ENCODE results near the gene P3H2. TPM values are rescaled to one million over a fixed set of nuclear protein-coding genes. Genes with fewer than 3 reads are reported as not detected.

Gene P3H2
- total RNA-seq, 1 experiment from 2014 or later = 0.76 TPM

DNA sequence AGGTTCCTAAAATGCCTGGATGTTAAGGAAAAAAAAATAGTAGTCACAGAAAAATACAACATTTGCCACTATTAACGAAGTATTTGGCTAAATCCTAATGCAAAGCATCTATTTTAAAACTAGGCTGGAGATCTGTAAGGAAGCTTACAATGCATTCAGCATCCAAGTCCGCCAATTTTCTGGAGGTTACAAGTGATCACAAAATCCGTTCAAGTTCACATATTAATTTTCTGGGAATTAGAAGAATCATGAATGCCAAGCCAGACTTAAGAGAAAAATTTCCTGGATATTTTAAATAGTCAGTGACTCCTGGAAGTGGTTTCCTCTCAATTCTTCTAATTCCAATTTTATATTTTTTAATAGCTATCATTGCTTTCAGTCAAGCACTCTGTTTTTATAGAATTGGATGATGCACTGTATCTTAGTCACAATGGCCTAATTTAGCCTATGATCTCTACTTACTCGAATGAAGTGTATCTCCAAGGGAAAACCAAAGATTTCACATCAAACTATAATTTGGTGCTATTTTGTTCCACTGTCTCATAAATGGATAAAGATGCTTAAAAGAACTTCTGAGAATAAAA, 60.4 kb downstream of the P3H2 start (continued):
- no peak for TF ChIP-seq ZBTB33 (IDR thresholded peaks at IDR 0.05; ENCODE audit: extremely low read depth, insufficient replicate concordance, low read length)
- TF ChIP-seq CEBPB (IDR thresholded peaks at IDR 0.05; ENCODE audit: low read depth) = no peak
- TF ChIP-seq CTCF (IDR thresholded peaks at IDR 0.05 in 2 of 3, conservative IDR thresholded peaks at IDR 0.05 in 1 of 3; ENCODE audit: borderline replicate concordance in 1 of 3, insufficient read depth in 1 of 3, low read depth in 2 of 3, low read length in 2 of 3) = no peak
- TF ChIP-seq SRF (IDR thresholded peaks at IDR 0.05; ENCODE audit: low read depth) = no peak

DNA sequence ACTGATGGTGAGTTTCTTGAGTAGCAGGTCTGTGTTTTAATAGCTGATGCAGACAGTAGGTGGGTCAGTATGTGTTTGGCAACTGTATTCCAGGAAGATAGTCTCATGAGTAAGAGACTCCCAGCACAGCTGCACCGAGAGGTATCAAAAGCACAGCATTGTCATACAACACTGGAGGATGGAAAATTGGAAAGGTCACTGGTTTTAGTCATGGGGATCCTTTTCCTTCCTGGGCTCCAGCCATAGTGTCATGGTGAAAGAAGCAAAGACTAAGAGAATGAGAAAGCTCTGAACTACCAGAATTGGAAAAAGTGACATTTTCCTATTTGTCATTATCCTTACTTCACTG, 61.5 kb downstream of the P3H2 start:
- peaks cover 6 to 15% of the 10 kb centered on the region in 2 experiments; a peak in 3 of 4 replicates for H3K4me1 ChIP-seq (ENCODE audit: control insufficient read depth in 1 of 2, insufficient read depth in 2 of 2, low read length in 2 of 2)
- DNase-seq (ENCODE audit: low read depth, low spot score) (no peak), ATAC-seq (no peak)
- H3K4me3 ChIP-seq (replicated peaks in 1 of 2; ENCODE audit: low read depth in 1 of 2, low read length in 2 of 2) = no peak overlapping the region
- H4K20me1 ChIP-seq (ENCODE audit: insufficient read depth) = no peaks in the 10 kb centered on the region
- no peak overlapping the region for H3K27ac ChIP-seq (ENCODE audit: low read depth, low read length)
- H3K9ac ChIP-seq (ENCODE audit: low read length) = no peak overlapping the region
- no peak overlapping the region for H2AFZ ChIP-seq (ENCODE audit: low read depth, low read length, poor library complexity, severe bottlenecking)
- H3K27me3 ChIP-seq (ENCODE audit: insufficient read depth, low read length) = no peaks in the 10 kb centered on the region
- H3K9me2 ChIP-seq (ENCODE audit: insufficient read depth) = no peaks in the 10 kb centered on the region
- TF ChIP-seq SRF (IDR thresholded peaks at IDR 0.05; ENCODE audit: low read depth) (no peak), POLR2A (IDR thresholded peaks at IDR 0.05; ENCODE audit: borderline replicate concordance, extremely low read depth, insufficient read depth, insufficient read length) (no peak)
- no TSS peak for BruUV-seq (replicated peaks)
- RAD21 ChIA-PET (ENCODE audit: low non-redundant PET in 1 of 2, low total read pairs in 2 of 2, uncharacterized antibody in 2 of 2, unreplicated experiment in 2 of 2) = no interaction called here
- no peaks in the 10 kb centered on the region for H3K36me3 ChIP-seq (ENCODE audit: control insufficient read depth in 1 of 2, insufficient read depth in 2 of 2, low read length in 2 of 2)
- intact Hi-C loops (cut with micrococcal nuclease) = no loop called here
- POLR2A ChIA-PET = no interaction called here
- no peak overlapping the region for H3K4me2 ChIP-seq (ENCODE audit: low read length)
- no peaks in the 10 kb centered on the region for H3K9me3 ChIP-seq (ENCODE audit: control insufficient read depth in 1 of 2, insufficient read depth in 1 of 2, low read depth in 1 of 2, low read length in 2 of 2)
- CTCF ChIA-PET = interaction anchor here (1.1 kb wide), 1 partner anchor 263 kb away, joined by 3 read pairs; the partner anchor contains the start of gene CLDN1
- H3K79me2 ChIP-seq (ENCODE audit: insufficient read depth, low read length) = no peaks in the 10 kb centered on the region

Data from HCT116 (cell line).